ENCODE data around the gene SETD1A.

The SETD1A gene

GRCh38 chr16:30965436-30965835 is 7.9 kb downstream of the SETD1A start:
- H3K36me3 ChIP-seq, result peaks cover 88% of the 10 kb centered on the region
- no peaks in the 10 kb centered on the region for H3K27me3 ChIP-seq
- H3K4me1 ChIP-seq, result no peaks in the 10 kb centered on the region
- no peak overlapping the region for H3K4me3 ChIP-seq (ENCODE audit: low read depth, low read length)
- no peaks in the 10 kb centered on the region for H3K9me3 ChIP-seq
- TF ChIP-seq, protein P1, sequence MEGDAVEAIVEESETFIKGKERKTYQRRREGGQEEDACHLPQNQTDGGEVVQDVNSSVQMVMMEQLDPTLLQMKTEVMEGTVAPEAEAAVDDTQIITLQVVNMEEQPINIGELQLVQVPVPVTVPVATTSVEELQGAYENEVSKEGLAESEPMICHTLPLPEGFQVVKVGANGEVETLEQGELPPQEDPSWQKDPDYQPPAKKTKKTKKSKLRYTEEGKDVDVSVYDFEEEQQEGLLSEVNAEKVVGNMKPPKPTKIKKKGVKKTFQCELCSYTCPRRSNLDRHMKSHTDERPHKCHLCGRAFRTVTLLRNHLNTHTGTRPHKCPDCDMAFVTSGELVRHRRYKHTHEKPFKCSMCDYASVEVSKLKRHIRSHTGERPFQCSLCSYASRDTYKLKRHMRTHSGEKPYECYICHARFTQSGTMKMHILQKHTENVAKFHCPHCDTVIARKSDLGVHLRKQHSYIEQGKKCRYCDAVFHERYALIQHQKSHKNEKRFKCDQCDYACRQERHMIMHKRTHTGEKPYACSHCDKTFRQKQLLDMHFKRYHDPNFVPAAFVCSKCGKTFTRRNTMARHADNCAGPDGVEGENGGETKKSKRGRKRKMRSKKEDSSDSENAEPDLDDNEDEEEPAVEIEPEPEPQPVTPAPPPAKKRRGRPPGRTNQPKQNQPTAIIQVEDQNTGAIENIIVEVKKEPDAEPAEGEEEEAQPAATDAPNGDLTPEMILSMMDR (IDR thresholded peaks at IDR 0.05; ENCODE audit: low read depth, low read length), result no peak
- no peak for DNase-seq

DNA sequence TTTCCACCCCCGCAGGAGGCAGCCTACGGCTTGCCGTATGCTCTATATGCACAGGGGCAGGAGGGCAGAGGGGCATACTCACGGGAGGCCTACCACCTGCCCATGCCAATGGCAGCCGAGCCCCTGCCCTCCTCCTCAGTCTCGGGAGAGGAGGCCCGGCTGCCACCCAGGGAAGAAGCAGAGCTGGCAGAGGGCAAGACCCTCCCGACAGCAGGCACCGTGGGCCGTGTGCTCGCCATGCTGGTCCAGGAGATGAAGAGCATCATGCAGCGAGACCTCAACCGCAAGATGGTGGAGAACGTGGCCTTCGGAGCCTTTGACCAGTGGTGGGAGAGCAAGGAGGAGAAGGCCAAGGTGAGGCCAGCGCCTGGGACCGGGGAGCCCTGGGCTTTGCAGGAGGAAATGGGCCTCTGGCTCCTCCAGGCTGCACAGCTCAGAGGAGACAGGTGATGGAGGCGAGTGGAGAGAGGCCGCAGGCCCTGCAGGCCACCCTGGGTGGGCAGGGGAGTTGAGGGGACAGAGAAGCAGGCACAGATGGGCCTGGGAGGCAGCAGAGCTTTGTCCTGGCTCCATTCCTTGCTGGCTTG is 8.6 kb downstream of the SETD1A start:
- Histone ChIP-seq H3K4me3 (ENCODE audit: low read depth, low read length) (no peak overlapping the region), H3K4me1 (no peaks in the 10 kb centered on the region), H3K27me3 (no peaks in the 10 kb centered on the region), H3K9me3 (no peaks in the 10 kb centered on the region), H3K36me3 (peaks cover 90% of the 10 kb centered on the region)
- no peak for DNase-seq
- TF ChIP-seq, protein P1 (IDR thresholded peaks at IDR 0.05; ENCODE audit: low read depth, low read length), result no peak

GRCh38 chr16:30967795-30968194 is 10.2 kb downstream of the SETD1A start:
- DNase-seq, result no peak
- no peaks in the 10 kb centered on the region for H3K9me3 ChIP-seq
- H3K36me3 ChIP-seq, result peaks cover 89% of the 10 kb centered on the region
- H3K27me3 ChIP-seq, result no peaks in the 10 kb centered on the region
- H3K4me3 ChIP-seq (ENCODE audit: low read depth, low read length), result no peak overlapping the region
- H3K4me1 ChIP-seq, result no peaks in the 10 kb centered on the region
- TF ChIP-seq, protein P1 (IDR thresholded peaks at IDR 0.05; ENCODE audit: low read depth, low read length), result no peak

- H3K4me3 ChIP-seq (ENCODE audit: low read depth, low read length), result no peak overlapping the region
- DNase-seq, result no peak
- H3K27me3 ChIP-seq, result no peaks in the 10 kb centered on the region
- TF ChIP-seq, protein P1 (IDR thresholded peaks at IDR 0.05; ENCODE audit: low read depth, low read length), result no peak
- no peaks in the 10 kb centered on the region for H3K9me3 ChIP-seq
- no peaks in the 10 kb centered on the region for H3K4me1 ChIP-seq
- H3K36me3 ChIP-seq, result peaks cover 91% of the 10 kb centered on the region
Observed at GRCh38 chr16:30969246-30969842, 11.8 kb downstream of the SETD1A start.

DNA sequence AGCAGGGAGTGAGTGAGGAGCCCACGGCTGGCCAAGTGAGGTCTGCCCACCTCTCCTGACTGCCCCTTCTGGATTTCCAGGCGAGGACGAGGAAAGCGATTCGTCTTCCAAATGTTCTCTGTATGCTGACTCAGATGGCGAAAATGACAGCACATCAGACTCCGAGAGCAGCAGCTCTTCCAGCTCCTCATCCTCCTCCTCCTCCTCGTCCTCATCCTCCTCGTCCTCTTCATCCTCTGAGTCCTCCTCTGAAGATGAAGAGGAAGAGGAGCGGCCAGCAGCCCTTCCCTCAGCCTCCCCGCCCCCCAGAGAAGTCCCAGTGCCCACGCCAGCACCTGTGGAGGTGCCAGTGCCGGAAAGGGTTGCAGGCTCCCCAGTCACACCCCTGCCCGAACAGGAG is 13.7 kb downstream of the SETD1A start:
- no peaks in the 10 kb centered on the region for H3K27me3 ChIP-seq
- H3K9me3 ChIP-seq, result no peaks in the 10 kb centered on the region
- no peak for DNase-seq
- H3K4me1 ChIP-seq, result no peaks in the 10 kb centered on the region
- H3K36me3 ChIP-seq, result peaks cover 90% of the 10 kb centered on the region
- TF ChIP-seq, protein P1 (IDR thresholded peaks at IDR 0.05; ENCODE audit: low read depth, low read length), result no peak
- H3K4me3 ChIP-seq (ENCODE audit: low read depth, low read length), result no peak overlapping the region

- H3K36me3 ChIP-seq, result peaks cover 87% of the 10 kb centered on the region
- TF ChIP-seq, protein P1 (IDR thresholded peaks at IDR 0.05; ENCODE audit: low read depth, low read length), result peak; percentile 26
- no peaks in the 10 kb centered on the region for H3K4me1 ChIP-seq
- no peak for DNase-seq
- no peaks in the 10 kb centered on the region for H3K9me3 ChIP-seq
- no peaks in the 10 kb centered on the region for H3K27me3 ChIP-seq
- H3K4me3 ChIP-seq (ENCODE audit: low read depth, low read length), result no peak overlapping the region
Observed at GRCh38 chr16:30972872-30973271, 15.3 kb downstream of the SETD1A start.
